DMS53 treated with DMSO at 0.1 percent for 48 hours (cell line): ENCODE results near the gene SLC35B4.
A peak's percentile ranks its signal among the peaks of the same experiment; 100 is the strongest.

ENCODE experiments used
- DNase-seq: peaks from one replicate; lab custom pipeline; 2025; ENCODE audit not compliant: unreplicated experiment; lab: John Stamatoyannopoulos, UW

SLC35B4 gene, protein sequence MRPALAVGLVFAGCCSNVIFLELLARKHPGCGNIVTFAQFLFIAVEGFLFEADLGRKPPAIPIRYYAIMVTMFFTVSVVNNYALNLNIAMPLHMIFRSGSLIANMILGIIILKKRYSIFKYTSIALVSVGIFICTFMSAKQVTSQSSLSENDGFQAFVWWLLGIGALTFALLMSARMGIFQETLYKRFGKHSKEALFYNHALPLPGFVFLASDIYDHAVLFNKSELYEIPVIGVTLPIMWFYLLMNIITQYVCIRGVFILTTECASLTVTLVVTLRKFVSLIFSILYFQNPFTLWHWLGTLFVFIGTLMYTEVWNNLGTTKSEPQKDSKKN

DNA sequence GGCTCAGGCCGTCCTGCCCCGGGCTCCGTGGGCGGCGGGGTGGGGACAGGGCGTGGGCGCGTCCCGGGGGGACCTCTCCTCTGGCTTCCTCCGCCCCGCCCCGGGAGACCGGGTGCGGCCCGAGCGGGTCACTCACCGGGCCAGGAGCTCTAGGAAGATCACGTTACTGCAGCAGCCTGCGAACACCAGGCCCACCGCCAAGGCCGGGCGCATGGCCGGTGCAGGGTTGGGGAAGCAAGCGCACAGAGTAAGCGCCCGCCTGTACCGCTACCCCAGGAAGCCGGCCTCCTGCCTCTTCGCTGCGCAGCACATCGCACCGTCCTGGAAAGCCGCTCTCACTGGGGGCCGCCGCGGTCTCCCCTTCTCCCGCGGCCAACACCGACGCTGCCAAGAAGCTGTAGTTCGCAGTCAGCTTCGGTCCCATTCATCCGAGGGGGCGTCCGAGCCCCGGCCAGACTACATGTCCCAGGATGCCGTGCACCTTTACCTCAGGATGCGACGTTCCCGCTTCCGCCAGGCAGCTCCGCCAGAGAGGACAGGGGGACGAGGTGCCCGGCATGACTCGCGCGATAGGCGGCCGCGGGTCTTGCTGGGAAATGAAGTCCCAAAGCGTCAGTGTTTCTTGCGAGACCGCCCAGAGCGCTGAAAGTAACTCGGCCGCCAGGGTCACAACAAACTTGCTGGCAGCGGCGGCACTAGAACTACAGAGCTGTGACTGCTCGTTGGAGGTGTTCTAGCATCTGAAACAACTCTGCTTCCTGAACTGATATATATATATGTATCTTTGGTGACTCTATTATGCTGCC, at the start of gene SLC35B4:
Gene SLC35B4 (minus strand): TSS at position 392 of the 806 bp plus-strand sequence. CDS start 179 bp downstream, at position 213.
- peak; percentile 97 for DNase-seq

GRCh38 chr7:134366481-134366880, 49.8 kb upstream of the SLC35B4 start:
- no peak for DNase-seq

DNA sequence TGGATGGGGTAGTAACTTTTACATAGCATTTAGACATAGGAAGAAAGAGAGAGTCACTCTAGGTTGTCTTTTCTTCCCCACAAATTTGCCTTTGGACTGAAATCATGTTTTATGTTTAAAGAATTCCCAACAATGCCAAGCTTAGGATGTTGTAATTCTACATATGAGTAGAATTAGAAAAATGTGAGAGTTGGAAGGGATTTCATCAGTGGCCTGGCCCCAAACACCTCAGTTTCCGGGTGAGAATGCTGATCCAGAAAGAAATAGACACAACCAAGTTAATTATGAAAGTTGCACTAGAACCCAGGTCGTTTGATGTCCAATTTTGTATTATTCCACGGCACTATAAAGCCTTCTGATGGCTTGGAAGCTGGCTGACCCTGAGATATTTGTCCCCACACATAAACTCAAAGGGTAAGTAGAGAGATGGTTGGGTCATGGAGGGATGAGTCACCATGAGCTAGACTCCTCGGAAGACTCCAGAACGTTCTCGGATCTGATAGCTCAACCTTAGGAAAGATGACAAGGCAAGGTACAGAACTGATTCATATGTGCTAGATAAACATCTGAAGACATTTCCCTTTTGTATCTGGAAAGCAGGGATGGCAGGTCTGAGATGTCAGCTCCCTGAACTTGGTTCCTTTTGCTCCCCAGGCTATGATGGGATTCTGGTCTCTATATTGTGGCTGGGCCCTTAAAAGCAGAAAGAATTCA, 48.8 kb upstream of the SLC35B4 start:
- no peak for DNase-seq

DNA sequence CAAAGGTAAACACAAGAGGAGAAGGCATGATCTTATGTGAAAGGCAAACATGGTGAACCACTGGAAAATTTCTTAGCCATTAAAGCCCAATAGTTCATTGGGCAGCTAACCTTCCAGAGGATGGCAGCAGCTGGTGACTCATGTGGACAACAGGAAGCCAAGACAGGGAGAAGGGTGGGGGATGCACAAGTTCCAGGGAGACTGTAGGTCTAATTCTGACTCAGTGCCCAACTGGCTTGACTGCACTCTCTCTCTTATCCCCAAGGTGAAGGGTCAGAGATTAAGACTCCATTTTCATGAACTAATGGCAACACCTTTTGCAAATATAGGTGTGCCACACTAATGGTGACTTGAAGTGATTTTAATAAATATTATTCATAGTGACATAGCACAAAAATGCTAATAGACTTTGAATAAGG, 47.9 kb upstream of the SLC35B4 start:
- peak; percentile 69 for DNase-seq

- no peak for DNase-seq
Measured at GRCh38 chr7:134362587-134363483, 46.1 kb upstream of the SLC35B4 start.

DNA sequence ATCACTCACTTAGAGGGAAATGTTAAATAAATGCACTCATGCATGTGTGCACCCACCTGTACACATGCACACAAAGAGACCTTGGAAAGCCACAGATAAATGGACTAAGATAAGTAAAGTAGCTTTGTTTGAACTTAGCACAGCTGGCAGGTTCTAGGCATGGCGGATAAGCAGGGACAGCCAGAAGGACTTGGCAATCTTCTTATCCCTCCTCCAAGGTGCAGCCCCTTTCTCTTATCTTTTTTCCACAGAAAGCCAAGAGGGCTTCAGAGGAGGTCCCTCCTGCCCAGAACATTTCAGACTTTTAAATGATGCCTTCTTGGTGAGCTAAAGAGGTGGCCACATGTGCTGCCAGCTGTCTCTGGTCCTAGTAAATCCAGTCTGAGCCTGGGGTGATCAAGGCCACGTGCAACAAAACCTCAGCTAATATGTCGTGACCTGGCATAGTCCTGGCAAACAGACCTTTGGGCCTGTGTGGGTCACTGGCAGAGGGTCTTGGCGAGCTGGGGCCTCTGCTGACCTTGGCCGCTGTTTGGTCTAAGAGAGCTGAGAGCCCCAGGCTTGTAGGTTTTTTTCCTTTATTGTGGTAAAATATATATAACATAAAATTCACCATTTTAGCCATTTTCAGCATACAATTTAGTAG, 43.2 kb upstream of the SLC35B4 start:
- no peak for DNase-seq

GRCh38 chr7:134357486-134357885, 40.8 kb upstream of the SLC35B4 start:
- DNase-seq: no peak

DNA sequence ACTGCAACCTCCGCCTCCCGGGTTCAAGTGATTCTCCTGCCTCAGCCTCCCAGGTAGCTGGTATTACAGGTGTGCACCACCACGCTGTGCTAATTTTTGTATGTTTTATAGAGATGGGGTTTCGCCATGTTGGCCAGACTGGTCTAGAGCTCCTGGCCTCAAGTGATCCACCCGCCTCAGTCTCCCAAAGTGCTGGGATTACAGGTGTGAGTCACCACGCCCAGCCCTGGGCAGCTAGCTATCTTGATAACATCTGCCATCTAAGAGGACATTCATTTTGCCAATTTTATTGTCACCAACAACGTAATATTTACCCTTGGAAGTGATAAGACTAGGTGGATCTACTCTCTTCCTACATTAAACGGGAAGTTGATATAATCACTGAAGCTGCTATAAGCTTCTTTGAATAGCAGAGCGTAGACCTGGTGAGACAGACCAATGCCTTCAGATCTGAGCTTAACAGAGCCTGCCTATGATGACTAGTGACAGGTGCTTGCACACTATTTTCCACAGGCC, 39.7 kb upstream of the SLC35B4 start:
- DNase-seq: no peak

- DNase-seq: no peak
Measured at GRCh38 chr7:134355927-134356326, 39.2 kb upstream of the SLC35B4 start.

DNA sequence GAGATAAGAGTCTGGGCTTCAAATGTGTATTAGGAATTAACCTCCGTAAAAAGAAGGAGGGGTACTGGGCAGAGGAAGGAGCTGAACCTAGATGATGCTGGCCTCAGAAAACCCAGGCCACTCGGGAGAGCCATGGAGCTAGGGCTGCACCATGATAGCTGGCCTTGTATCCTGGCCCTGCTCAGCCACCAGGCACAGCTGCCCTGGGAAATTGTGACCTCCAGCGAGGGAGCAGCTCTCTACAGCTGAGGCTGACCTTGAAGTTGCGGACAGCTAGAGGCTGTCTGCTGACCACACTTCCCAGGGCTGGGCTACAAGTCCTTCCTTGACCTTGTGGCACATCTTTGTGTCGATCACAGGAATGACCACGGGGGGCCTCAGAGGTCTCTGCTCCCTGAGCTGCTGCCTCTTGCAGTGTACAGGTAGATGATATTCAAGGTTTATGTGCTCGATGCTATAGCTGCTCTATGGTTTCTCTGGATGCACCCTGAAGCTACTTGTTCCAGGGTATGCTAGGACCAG, 38.3 kb upstream of the SLC35B4 start:
- no peak for DNase-seq

DNA sequence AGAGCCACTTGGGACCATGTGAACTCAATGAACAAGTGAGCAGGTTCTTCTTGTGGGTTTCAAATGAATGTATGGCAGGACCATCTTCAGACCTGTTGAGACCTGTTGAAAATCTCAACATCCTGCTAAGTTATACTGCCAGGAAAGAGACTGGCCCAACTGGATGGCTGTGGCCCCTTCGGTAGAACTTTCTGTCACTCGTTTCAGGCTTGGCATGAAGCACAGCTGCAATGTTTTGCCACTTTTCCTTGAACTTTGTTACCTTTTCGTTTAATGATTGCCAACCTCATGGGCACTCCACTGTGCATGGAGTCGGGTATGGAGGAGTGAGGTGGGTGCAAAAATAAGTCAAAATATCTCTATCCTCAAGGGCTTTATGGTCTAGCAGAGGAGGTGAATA, 36.7 kb upstream of the SLC35B4 start:
- no peak for DNase-seq

- DNase-seq: no peak
Measured at GRCh38 chr7:134351424-134351823, 34.7 kb upstream of the SLC35B4 start.

- DNase-seq: no peak
Measured at GRCh38 chr7:134350709-134351108, 34.0 kb upstream of the SLC35B4 start.

DNA sequence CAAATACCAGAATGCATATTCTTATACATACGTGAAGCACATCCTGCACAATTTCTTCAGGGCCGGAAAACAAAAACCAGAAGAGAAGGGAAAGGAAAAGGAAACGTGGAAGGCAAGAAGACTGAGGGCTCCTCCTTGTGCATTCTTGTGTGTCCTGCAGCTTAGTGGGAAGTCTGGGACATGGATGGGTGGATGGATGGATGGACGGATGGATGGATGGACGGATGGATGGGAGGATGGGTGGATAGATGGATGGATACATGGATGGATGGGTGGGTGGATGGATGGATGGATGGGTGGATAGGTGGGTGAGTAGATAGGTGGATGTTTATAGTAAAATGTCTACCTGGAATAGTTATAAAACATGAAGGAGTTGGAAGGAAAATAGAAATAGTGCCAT, 30.8 kb upstream of the SLC35B4 start:
- no peak for DNase-seq

- DNase-seq: no peak
Measured at GRCh38 chr7:134343796-134344195, 27.1 kb upstream of the SLC35B4 start.

DNA sequence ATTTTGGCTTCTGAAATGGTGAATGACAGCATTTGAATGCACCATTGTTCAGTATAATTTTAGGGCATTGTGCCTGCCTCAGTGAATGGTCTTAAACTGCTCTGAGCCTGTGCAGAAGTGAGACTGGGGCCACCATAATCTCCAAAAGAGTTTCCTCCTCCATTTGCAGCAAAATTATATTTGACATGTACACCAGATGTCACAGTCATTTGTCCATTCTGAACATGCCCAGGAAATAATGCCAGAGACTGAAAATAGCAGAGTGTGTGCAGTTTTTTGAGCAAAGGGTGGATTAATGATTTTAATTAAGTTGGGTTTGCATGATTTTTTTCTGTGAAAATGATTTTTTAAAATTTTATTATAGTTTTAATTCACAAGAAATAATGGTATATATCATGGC, 26.4 kb upstream of the SLC35B4 start:
- DNase-seq: no peak

DNA sequence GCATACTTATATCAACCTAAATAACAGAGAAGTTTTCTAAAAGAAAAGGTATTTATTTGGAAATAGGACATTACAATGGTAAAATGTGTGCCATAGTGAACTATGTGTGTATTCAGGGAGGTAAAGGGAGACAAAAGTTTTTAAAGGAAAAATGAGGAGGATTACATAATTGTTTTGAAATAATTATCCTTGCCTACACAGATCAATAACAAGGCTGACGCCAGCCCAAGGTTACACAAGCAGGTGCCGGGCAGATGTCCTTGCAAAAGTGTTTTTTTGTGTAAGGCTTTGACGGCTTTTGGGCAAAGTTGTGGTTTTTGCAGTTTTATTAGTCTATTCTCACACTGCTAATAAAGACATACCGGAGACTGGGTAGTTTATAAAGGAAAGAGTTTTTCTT, 22.7 kb upstream of the SLC35B4 start:
- DNase-seq: no peak

DNA sequence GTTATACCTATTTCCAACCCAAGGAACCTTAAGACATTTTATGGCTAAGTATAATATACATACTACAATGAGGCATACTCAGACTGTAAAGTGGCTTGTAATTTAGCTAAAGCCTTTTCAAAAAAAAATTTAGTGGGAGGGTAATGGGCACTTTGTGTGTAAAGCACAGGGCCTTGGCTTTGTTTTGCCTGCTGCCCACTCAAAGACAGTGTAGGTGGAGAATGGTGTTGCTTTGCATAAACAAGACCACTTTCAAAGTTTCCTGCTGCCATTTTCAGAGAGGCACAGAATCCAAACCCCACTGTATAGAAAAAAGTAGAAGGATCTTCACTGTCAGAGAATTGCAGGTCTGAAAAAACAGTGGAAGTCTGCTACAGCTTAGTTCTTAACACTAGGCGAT, 21.2 kb upstream of the SLC35B4 start:
- DNase-seq: no peak

DNA sequence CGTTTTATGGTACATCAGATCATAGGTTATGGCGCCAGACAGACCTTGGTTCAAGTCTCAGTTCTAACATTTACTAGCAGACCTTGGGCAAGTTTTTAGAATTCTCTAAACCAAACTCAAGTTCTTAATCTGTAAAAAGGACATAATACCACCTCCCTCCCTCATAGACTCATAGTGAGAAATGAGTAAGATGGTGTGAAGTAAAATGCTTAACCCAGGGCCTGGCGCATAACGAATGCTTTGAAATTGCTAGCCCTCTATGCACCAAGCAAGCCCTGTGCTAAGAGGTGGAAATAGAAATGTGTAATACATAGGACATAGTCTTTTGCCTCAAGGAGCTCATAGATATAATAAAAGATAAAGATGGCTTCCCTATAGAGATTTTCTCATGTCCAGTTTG, 17.7 kb upstream of the SLC35B4 start:
- no peak for DNase-seq

DNA sequence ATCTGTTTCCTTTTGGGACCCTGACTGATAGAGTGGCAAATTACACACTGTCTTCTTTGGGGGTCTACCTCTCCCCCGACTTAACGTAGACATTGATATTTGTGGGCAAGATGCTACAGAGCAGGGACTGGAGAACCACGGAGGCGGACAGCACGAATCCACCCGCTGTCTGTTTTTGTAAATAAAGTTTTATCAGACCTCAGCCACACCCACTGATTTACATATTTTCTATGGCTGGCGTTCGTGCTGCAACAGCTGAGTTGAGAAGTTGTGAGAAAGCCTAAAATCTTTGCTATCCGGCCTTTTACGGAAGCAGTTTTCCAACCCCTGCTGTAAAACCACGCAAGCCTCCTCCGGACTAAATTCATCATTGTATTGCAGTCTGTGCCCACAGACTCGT, 17.2 kb upstream of the SLC35B4 start:
- DNase-seq: no peak
